ENCODE data around the gene SH3GL2. TPM values are rescaled to one million over a fixed set of nuclear protein-coding genes. Genes with fewer than 3 reads are reported as not detected.
"Not testable (repeated sequence)": the region's sequence is repeated elsewhere in the genome, so short reads cannot be mapped to it uniquely, and the experiment has no call there.

Gene SH3GL2
- total RNA-seq, 1 donor from 2014 or later, result 0.07 TPM

GRCh38 chr9:17752021-17752420 is 173.2 kb downstream of the SH3GL2 start:
- peaks cover 6% of the 10 kb centered on the region for H3K27me3 Mint-ChIP-seq (ENCODE audit: low read depth)
- H3K4me1 Mint-ChIP-seq (ENCODE audit: low read depth), result no peaks in the 10 kb centered on the region
- DNase-seq (ENCODE audit: low spot score), result no peak
- no peak overlapping the region for H3K27ac Mint-ChIP-seq (ENCODE audit: unreplicated experiment)
- no peak for TF ChIP-seq CTCF (IDR thresholded peaks at IDR 0.05)
- no peak overlapping the region for H3K4me3 Mint-ChIP-seq (ENCODE audit: unreplicated experiment)
- no peaks in the 10 kb centered on the region for H3K36me3 Mint-ChIP-seq (ENCODE audit: low read depth)
- peaks cover 22% of the 10 kb centered on the region for H3K9me3 Mint-ChIP-seq (ENCODE audit: low read depth)

- H3K27me3 Mint-ChIP-seq (ENCODE audit: low read depth), result peaks cover 10% of the 10 kb centered on the region
- no peak for TF ChIP-seq CTCF (IDR thresholded peaks at IDR 0.05)
- no peaks in the 10 kb centered on the region for H3K4me1 Mint-ChIP-seq (ENCODE audit: low read depth)
- H3K27ac Mint-ChIP-seq (ENCODE audit: unreplicated experiment), result no peak overlapping the region
- no peak for DNase-seq (ENCODE audit: low spot score)
- H3K36me3 Mint-ChIP-seq (ENCODE audit: low read depth), result no peaks in the 10 kb centered on the region
- H3K4me3 Mint-ChIP-seq (ENCODE audit: unreplicated experiment), result no peak overlapping the region
- peaks cover 22% of the 10 kb centered on the region for H3K9me3 Mint-ChIP-seq (ENCODE audit: low read depth)
Observed at GRCh38 chr9:17757816-17758215, 178.9 kb downstream of the SH3GL2 start.

- Mint-ChIP-seq H3K36me3 (ENCODE audit: low read depth) (no peaks in the 10 kb centered on the region), H3K9me3 (ENCODE audit: low read depth) (peaks cover under 1% of the 10 kb centered on the region), H3K27me3 (ENCODE audit: low read depth) (peaks cover 12% of the 10 kb centered on the region), H3K4me1 (ENCODE audit: low read depth) (no peaks in the 10 kb centered on the region), H3K4me3 (ENCODE audit: unreplicated experiment) (no peak overlapping the region), H3K27ac (ENCODE audit: unreplicated experiment) (no peak overlapping the region)
- TF ChIP-seq CTCF (IDR thresholded peaks at IDR 0.05), result no peak
- no peak for DNase-seq (ENCODE audit: low spot score)
Observed at GRCh38 chr9:17760250-17760649, 181.4 kb downstream of the SH3GL2 start.

- Mint-ChIP-seq H3K27me3 (ENCODE audit: low read depth) (peaks cover 12% of the 10 kb centered on the region), H3K9me3 (ENCODE audit: low read depth) (no peaks in the 10 kb centered on the region), H3K4me3 (ENCODE audit: unreplicated experiment) (no peak overlapping the region), H3K4me1 (ENCODE audit: low read depth) (no peaks in the 10 kb centered on the region), H3K27ac (ENCODE audit: unreplicated experiment) (no peak overlapping the region), H3K36me3 (ENCODE audit: low read depth) (no peaks in the 10 kb centered on the region)
- no peak for DNase-seq (ENCODE audit: low spot score)
- TF ChIP-seq CTCF (IDR thresholded peaks at IDR 0.05), result no peak
Observed at GRCh38 chr9:17761984-17762676, 183.3 kb downstream of the SH3GL2 start.

GRCh38 chr9:17764306-17764705 is 185.4 kb downstream of the SH3GL2 start:
- TF ChIP-seq CTCF (IDR thresholded peaks at IDR 0.05), result no peak
- Mint-ChIP-seq H3K4me1 (ENCODE audit: low read depth) (no peaks in the 10 kb centered on the region), H3K27me3 (ENCODE audit: low read depth) (peaks cover 27% of the 10 kb centered on the region), H3K9me3 (ENCODE audit: low read depth) (no peaks in the 10 kb centered on the region), H3K27ac (ENCODE audit: unreplicated experiment) (no peak overlapping the region), H3K4me3 (ENCODE audit: unreplicated experiment) (no peak overlapping the region), H3K36me3 (ENCODE audit: low read depth) (no peaks in the 10 kb centered on the region)
- DNase-seq (ENCODE audit: low spot score), result no peak

- not testable (repeated sequence) for H3K9me3 Mint-ChIP-seq (ENCODE audit: low read depth); H3K4me3 Mint-ChIP-seq (ENCODE audit: unreplicated experiment); H3K4me1 Mint-ChIP-seq (ENCODE audit: low read depth); DNase-seq (ENCODE audit: low spot score); H3K36me3 Mint-ChIP-seq (ENCODE audit: low read depth); H3K27ac Mint-ChIP-seq (ENCODE audit: unreplicated experiment)
- H3K27me3 Mint-ChIP-seq (ENCODE audit: low read depth), result peaks cover 27% of the 10 kb centered on the region
Observed at GRCh38 chr9:17765131-17765530, 186.3 kb downstream of the SH3GL2 start.
